Lung (tissue), 12 donors: ENCODE data around the gene UNC5A. TPM values are rescaled to one million over a fixed set of nuclear protein-coding genes. Genes with fewer than 3 reads are reported as not detected.

ENCODE experiments used
- ATAC-seq: fragments of 200-7000 bp; cut with Tn5 transposase; one replicate; pipeline ENCODE4 v1.9.1; 2020; ENCODE audit warnings: moderate number of reproducible peaks; ENCODE audit not compliant: insufficient read depth, low FRiP score
- DNase-seq, 3 donors: peaks; one replicate each; pipeline ENCODE4 v3.0.0-alpha.2; 2013 to 2017
- H3K27ac ChIP-seq, 2 donors: one replicate each; pipeline ENCODE4 v1.5.1; 2013; ENCODE audit warnings: mild to moderate bottlenecking in 2 of 2, moderate library complexity in 2 of 2, control low read depth in 1 of 2, inconsistent platforms in 1 of 2, low read depth in 1 of 2, low read length in 1 of 2
- H3K27me3 ChIP-seq, 3 donors: one replicate each; pipeline ENCODE4 v1.5.1; 2013; ENCODE audit warnings: low read length in 2 of 3; ENCODE audit not compliant: control insufficient read depth in 3 of 3, insufficient read depth in 3 of 3
- H3K36me3 ChIP-seq, 4 donors: one replicate each; pipeline ENCODE4 v1.5.1; 2013; ENCODE audit warnings: low read length in 4 of 4, mild to moderate bottlenecking in 1 of 4, moderate library complexity in 1 of 4; ENCODE audit not compliant: control insufficient read depth in 4 of 4, insufficient read depth in 4 of 4
- H3K4me1 ChIP-seq, 5 donors: one replicate each; pipeline ENCODE4 v1.5.1; 2013; ENCODE audit warnings: low read length in 5 of 5, mild to moderate bottlenecking in 2 of 5, moderate library complexity in 1 of 5; ENCODE audit not compliant: control insufficient read depth in 5 of 5, insufficient read depth in 5 of 5
- H3K4me3 ChIP-seq: one replicate; pipeline ENCODE4 v1.5.1; 2013; ENCODE audit warnings: mild to moderate bottlenecking, control low read depth, moderate library complexity
- H3K9ac ChIP-seq, 2 donors: one replicate each; pipeline ENCODE4 v1.5.1; 2013; ENCODE audit warnings: low read length in 2 of 2, control low read depth in 1 of 2; ENCODE audit not compliant: insufficient read depth in 1 of 2
- H3K9me3 ChIP-seq, 4 donors: one replicate each; pipeline ENCODE4 v1.5.1; 2013; ENCODE audit warnings: low read length in 3 of 4, mild to moderate bottlenecking in 1 of 4, moderate library complexity in 1 of 4; ENCODE audit not compliant: control insufficient read depth in 4 of 4, insufficient read depth in 3 of 4
- CTCF ChIP-seq: IDR thresholded peaks from 2 replicates; pipeline ENCODE4 v1.5.1; 2012; ENCODE audit warnings: mild to moderate bottlenecking; ENCODE audit errors: control extremely low read depth, extremely low read depth
- WGBS, 2 donors: extraction: QIAGEN DNeasy Blood & Tissue Kit; methylation state at CpG; one replicate each; pipeline ENCODE4 v1.1.7; 2013; 5-methylcytosine and 5-hydroxymethylcytosine counted together
- polyA plus RNA-seq, 2 donors: library from polyadenylated mRNA; stranded (reverse); fragments of 200-250 nt; gene quantifications; one replicate each; pipeline ENCODE4 v1.2.1, GENCODE V29; 2013
- total RNA-seq, 2 donors: library from RNA; depleted of rRNA in 1 of 2; stranded (reverse); fragments of >200 nt in 1 of 2; gene quantifications; one replicate each; pipeline ENCODE4 v1.2.1, GENCODE V29; 2014 to 2021
- donor health status: control.
- donor health status: control.
- donor health status: Bipolar disorder and iron deficiency.
- donor health status: healthy.
- donor health status: DM: yes; HTN: yes; CAD: no.

Gene UNC5A
- total and polyA plus RNA-seq, 4 donors, result 0.08 to 0.40 (median 0.13) TPM

GRCh38 chr5:176827736-176828414, 17.5 kb downstream of the UNC5A start:
- WGBS, 2 donors, result 81 to 83% methylated on average over 14 of the region's 14 CpGs
- Histone ChIP-seq H3K9ac (no peak overlapping the region), H3K27me3 (peaks cover 0 to 9% (median 9%) of the 10 kb centered on the region in 3 donors), H3K4me3 (no peak overlapping the region), H3K27ac (no peak overlapping the region), H3K9me3 (peaks cover 0 to 12% (median 0%) of the 10 kb centered on the region in 4 donors), H3K4me1 (no peaks in the 10 kb centered on the region), H3K36me3 (no peaks in the 10 kb centered on the region)
- no peak for TF ChIP-seq CTCF
- no peak for ATAC-seq
- DNase-seq, result no peak

DNA sequence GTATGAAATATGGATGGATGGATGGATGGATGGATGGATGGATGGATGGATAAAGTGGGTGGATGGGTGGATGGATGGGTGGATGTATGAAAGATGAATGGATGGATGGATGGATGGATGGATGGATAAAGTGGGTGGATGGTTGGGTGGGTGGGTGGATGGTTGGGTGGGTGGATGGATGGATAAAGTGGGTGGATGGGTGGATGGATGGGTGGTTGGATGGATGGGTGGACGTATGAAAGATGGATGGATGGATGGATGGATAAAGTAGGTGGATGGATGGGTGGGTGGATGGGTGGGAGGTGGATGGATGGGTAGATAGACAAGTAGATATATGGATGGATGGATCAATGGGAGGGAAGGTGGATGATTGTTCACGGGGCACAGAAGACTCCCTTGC, 19.0 kb downstream of the UNC5A start:
- H3K4me1 ChIP-seq, result no peaks in the 10 kb centered on the region
- no peak overlapping the region for H3K4me3 ChIP-seq
- DNase-seq (no peak), ATAC-seq (no peak)
- H3K9ac ChIP-seq, result no peak overlapping the region
- H3K9me3 ChIP-seq, result peaks cover 0 to 14% (median 0%) of the 10 kb centered on the region in 4 donors
- no peak for TF ChIP-seq CTCF
- no peak overlapping the region for H3K27ac ChIP-seq
- peaks cover 0 to 14% (median 5%) of the 10 kb centered on the region in 3 donors for H3K27me3 ChIP-seq
- H3K36me3 ChIP-seq, result no peaks in the 10 kb centered on the region
- WGBS, 2 donors, result 81 to 93% methylated on average over 2 of the region's 2 CpGs

DNA sequence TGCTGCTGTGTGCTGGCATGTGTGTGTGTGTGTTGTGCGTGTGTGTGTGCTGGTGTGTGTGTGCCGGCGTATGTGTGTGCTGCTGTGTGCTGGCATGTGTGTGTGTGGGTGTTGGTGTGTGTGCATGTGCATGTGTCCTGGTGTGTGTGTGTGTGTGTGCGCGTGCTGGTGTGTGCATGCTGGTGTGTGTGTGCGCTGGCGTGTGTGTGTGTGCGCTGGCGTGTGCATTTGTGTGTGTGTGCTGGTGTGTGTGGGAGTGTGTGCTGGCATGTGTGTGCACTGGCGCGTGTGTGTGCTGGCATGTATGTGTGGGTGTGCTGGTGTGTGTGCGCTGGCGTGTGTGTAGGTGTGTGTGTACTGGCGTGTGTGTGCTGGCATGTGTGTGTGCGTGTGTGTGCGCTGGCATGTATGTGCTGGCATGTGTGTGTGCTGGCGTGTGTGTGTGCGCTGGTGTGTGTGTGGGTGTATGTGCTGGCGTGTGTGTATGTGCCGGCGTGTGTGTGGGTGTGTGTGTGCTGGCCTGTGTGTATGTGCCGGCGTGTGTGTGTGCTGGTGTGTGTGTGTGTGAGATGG, 20.1 kb downstream of the UNC5A start:
- H3K36me3 ChIP-seq, result no peaks in the 10 kb centered on the region
- no peak overlapping the region for H3K9ac ChIP-seq
- H3K27me3 ChIP-seq, result peaks cover 0 to 14% (median 2%) of the 10 kb centered on the region in 3 donors
- ATAC-seq (no peak), DNase-seq (no peak)
- TF ChIP-seq CTCF, result no peak
- peaks cover 0 to 14% (median 0%) of the 10 kb centered on the region in 4 donors for H3K9me3 ChIP-seq
- H3K4me3 ChIP-seq, result no peak overlapping the region
- 88 to 90% methylated on average over 22 to 23 of the region's 23 CpGs for WGBS, 2 donors
- no peaks in the 10 kb centered on the region for H3K4me1 ChIP-seq
- no peak overlapping the region for H3K27ac ChIP-seq
